ENCODE results near the gene APOD.

The APOD gene

DNA sequence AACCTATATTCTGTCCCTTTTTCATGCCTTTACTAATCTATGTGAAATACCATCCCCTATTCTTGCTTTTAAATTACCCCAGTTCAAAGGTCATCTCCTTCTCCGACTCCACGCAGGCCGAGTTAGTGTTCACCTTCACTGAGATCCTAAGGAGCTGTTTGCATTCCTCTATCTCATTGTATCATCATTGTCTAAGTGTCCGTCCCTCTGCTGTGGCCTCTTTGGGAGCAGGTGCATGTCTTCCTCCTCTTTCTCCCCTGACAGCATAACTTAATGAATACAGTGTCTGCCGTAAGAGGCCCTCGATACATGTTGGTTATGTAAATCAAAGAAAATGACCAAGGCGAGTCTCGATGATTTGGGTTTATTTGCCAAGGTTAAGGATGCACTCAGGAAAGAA, 35.7 kb downstream of the APOD start:
- TF ChIP-seq CTCF (IDR thresholded peaks at IDR 0.05; ENCODE audit: unreplicated experiment in 3 of 3), result no peak
- Mint-ChIP-seq H3K4me1 (peaks cover 65% of the 10 kb centered on the region), H3K4me3 (peak overlapping the region in 2 of 3 experiments; percentile 15 to 49), H3K36me3 (ENCODE audit: low read depth) (no peaks in the 10 kb centered on the region), H3K9me3 (no peaks in the 10 kb centered on the region), H3K27ac (peak overlapping the region; percentile 10 to 36 (median 19)), H3K27me3 (ENCODE audit: low read depth) (peaks cover 4% of the 10 kb centered on the region)

- no peaks in the 10 kb centered on the region for H3K9me3 Mint-ChIP-seq
- H3K4me3 Mint-ChIP-seq, result peak overlapping the region in 2 of 3 experiments; percentile 47 to 80
- no peaks in the 10 kb centered on the region for H3K36me3 Mint-ChIP-seq (ENCODE audit: low read depth)
- H3K27ac Mint-ChIP-seq, result peak overlapping the region in 2 of 3 experiments; percentile 30 to 79
- no peak for TF ChIP-seq CTCF (IDR thresholded peaks at IDR 0.05; ENCODE audit: unreplicated experiment in 3 of 3)
- peaks cover 69% of the 10 kb centered on the region for H3K4me1 Mint-ChIP-seq
- H3K27me3 Mint-ChIP-seq (ENCODE audit: low read depth), result peaks cover 4% of the 10 kb centered on the region
Measured at GRCh38 chr3:195546130-195546560, 37.6 kb downstream of the APOD start.

GRCh38 chr3:195544634-195545033, 39.1 kb downstream of the APOD start:
- H3K4me1 Mint-ChIP-seq, result peaks cover 70% of the 10 kb centered on the region
- H3K4me3 Mint-ChIP-seq, result peak overlapping the region; percentile 90 to 95 (median 94)
- no peaks in the 10 kb centered on the region for H3K36me3 Mint-ChIP-seq (ENCODE audit: low read depth)

GRCh38 chr3:195544230-195544536, 39.6 kb downstream of the APOD start:
- Mint-ChIP-seq H3K4me1 (peaks cover 74% of the 10 kb centered on the region), H3K27ac (peak overlapping the region; percentile 78 to 96 (median 93)), H3K27me3 (ENCODE audit: low read depth) (peaks cover 4% of the 10 kb centered on the region), H3K4me3 (peak overlapping the region; percentile 90 to 95 (median 94)), H3K36me3 (ENCODE audit: low read depth) (peaks cover 3% of the 10 kb centered on the region), H3K9me3 (no peaks in the 10 kb centered on the region)
- no peak for TF ChIP-seq CTCF (IDR thresholded peaks at IDR 0.05; ENCODE audit: unreplicated experiment in 3 of 3)

More at GRCh38 chr3:195544634-195545033, 39.1 kb downstream of the APOD start:
- peak overlapping the region; percentile 78 to 96 (median 93) for H3K27ac Mint-ChIP-seq
- no peaks in the 10 kb centered on the region for H3K9me3 Mint-ChIP-seq
- H3K27me3 Mint-ChIP-seq (ENCODE audit: low read depth), result peaks cover 4% of the 10 kb centered on the region
- no peak for TF ChIP-seq CTCF (IDR thresholded peaks at IDR 0.05; ENCODE audit: unreplicated experiment in 3 of 3)

DNA sequence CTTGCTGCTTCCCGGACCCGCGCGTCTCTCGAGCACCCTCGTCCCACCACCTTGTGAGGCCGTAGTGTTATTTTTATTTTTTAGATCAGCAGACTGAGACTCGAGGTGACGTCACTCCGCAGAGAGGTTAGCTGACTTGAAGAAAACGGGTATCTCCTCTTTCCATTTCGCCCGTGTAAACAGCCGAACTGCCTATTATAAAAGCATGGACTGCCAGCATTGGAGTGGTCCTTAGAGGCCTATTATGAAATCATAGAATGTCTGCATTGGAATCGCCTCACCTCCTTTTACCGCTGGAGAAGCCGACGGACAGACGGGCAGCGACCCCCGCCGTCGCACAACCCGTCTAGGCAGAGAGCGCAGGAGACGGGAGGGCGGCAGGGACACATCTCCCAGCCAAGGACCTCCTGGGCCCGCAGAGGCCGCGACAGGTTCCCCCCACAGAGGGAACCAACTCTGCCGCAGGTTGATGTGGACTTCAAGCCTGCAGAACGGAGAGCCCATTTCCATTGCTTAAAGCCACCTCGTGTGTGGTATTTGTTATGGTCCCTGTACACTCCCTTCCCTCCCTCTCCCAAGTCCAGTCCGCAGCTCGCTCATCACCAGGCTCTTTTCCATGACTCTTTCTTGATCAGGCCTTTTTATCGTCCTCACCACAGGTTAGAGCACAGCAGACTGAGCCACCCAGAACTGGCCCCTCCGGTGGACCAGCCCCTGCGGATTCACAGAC, 40.1 kb downstream of the APOD start:
- H3K4me3 Mint-ChIP-seq, result peak overlapping the region; percentile 90 to 95 (median 94)
- H3K27me3 Mint-ChIP-seq (ENCODE audit: low read depth), result peaks cover 4% of the 10 kb centered on the region
- H3K27ac Mint-ChIP-seq, result peak overlapping the region; percentile 78 to 96 (median 93)
- no peak for TF ChIP-seq CTCF (IDR thresholded peaks at IDR 0.05; ENCODE audit: unreplicated experiment in 3 of 3)
- H3K4me1 Mint-ChIP-seq, result peaks cover 74% of the 10 kb centered on the region
- H3K36me3 Mint-ChIP-seq (ENCODE audit: low read depth), result peaks cover 5% of the 10 kb centered on the region
- no peaks in the 10 kb centered on the region for H3K9me3 Mint-ChIP-seq
